ENCODE measurements around the gene GPR31.

Gene GPR31

GRCh38 chr6:167137081-167137480 is 20.7 kb downstream of the GPR31 start:
- DNase-seq, result no peak

DNA sequence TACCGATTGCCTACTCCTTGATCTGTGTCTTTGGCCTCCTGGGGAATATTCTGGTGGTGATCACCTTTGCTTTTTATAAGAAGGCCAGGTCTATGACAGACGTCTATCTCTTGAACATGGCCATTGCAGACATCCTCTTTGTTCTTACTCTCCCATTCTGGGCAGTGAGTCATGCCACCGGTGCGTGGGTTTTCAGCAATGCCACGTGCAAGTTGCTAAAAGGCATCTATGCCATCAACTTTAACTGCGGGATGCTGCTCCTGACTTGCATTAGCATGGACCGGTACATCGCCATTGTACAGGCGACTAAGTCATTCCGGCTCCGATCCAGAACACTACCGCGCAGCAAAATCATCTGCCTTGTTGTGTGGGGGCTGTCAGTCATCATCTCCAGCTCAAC is 21.4 kb downstream of the GPR31 start:
- DNase-seq, result no peak

DNA sequence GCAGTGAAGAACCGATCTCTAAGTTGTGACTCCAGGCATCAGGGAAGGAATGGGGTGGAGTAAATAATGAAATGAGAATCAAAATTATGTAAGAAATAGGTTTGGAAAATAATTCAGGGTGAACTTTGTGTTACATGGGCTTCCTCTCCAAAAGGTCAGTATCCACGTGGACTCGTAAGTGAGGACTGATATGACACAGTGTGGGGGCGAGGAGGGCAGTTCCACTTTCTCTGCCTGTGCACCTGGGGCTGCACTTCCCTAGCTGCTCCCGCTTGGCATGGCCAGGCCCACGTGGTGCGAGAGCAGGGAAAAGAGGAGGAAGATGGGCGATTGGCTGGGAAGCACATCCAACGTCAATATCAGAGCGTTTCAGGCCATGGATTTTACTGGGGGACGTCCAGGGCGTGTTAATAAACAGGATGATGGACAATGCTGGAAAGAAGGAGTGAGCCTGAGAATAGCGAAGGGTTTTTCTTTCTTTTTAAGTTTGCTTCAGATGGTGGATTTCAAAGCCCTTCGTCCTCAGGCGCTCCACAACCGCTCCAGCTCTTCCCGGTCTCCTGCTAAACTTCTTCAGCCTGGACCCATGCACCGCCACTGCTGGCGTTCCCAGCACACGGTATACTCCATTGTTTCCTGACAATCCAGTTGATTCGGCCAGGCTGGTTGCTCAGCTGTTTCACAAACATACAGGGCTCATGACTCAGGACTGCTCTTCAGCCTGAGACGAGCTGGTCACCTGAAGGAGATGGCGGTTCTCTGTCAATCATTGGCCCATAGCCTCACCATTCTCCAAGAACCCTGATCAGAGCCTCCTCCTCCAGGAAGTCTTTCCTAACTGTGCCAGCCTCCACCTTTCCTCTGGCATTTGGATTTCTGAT is 23.1 kb downstream of the GPR31 start:
- no peak for DNase-seq

- DNase-seq, result no peak
Measured at GRCh38 chr6:167130712-167131684, 26.8 kb downstream of the GPR31 start.

DNA sequence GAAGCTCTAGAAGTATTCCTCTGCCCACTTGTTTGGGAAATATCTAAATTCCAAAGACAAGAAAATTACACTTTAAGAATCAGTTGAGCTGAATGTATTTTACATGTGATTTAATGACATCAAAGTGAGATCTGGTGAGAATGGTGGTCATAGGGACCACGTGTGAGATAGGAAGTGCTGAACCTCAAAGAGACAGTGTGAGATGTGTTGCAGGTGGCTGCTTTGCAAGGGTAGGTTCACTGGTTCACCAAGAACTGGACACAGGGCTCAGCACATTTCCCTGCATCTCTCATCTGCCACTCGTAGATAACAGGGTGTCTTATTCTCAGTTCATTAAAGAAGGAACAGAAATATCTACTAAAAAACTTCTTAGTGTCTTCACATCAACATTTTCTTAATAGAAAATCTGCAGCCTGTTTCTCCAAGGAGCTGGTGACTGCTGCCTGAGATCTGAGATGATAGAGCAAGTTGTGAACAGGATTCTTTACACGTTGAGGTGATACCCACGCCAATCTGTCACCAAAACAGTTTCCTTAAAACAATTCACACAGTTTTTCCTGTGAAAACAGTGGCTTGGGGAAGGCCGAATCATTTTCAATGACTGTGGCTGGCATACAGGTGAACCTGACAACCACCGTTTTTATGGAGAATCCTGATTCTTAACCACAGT is 27.6 kb downstream of the GPR31 start:
- DNase-seq, result no peak

DNA sequence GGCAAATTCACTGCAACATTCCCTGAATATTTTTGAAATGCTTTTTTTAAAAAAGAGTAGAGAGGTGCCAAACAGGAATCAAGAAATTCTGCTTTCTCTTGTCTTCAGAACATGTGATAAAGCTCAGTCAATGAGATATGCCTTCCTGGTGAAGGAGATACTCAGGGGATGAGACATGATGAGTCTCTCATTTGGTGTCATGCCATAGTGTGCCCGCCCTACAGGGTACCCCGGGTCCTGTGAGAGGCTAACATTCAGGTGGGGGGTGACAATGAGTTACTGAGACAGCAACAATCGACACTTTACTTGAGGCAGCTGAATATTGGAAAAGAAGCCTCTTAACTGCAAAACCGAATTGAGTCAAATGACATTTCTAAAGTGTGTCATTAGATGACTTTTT is 28.2 kb downstream of the GPR31 start:
- DNase-seq, result no peak

- no peak for DNase-seq
Measured at GRCh38 chr6:167129159-167129558, 28.6 kb downstream of the GPR31 start.

GRCh38 chr6:167127785-167128531 is 29.8 kb downstream of the GPR31 start:
- peak; percentile 15 to 39 for DNase-seq

- no peak for DNase-seq
Measured at GRCh38 chr6:167125855-167126349, 31.9 kb downstream of the GPR31 start.

GRCh38 chr6:167125410-167125809 is 32.4 kb downstream of the GPR31 start:
- DNase-seq, result no peak

DNA sequence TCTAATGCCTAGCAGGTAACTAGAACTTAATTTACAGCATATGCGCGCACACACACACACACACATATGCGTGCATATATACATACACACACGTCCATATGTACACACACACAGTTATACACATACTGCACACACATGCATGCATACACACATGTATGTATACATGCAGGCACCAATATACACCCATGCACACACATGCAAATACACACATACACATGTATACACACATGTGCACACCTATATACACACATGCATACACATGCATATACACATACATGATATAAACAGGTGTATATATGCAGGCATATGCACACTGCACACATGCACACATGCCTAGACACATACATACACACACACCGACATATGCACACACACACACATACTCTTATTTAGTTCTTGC is 33.0 kb downstream of the GPR31 start:
- no peak for DNase-seq

- no peak for DNase-seq
Measured at GRCh38 chr6:167122827-167123657, 34.7 kb downstream of the GPR31 start, which contains the start of gene CCR6. CCR6 (plus strand) TSS chr6:167123096; CDS start chr6:167136135, 13,039 bp downstream.

- no peak for DNase-seq
Measured at GRCh38 chr6:167122041-167122826, 35.5 kb downstream of the GPR31 start.

GRCh38 chr6:167121335-167121841 is 36.4 kb downstream of the GPR31 start:
- no peak for DNase-seq

GRCh38 chr6:167120583-167120903 is 37.2 kb downstream of the GPR31 start:
- DNase-seq, result no peak

DNA sequence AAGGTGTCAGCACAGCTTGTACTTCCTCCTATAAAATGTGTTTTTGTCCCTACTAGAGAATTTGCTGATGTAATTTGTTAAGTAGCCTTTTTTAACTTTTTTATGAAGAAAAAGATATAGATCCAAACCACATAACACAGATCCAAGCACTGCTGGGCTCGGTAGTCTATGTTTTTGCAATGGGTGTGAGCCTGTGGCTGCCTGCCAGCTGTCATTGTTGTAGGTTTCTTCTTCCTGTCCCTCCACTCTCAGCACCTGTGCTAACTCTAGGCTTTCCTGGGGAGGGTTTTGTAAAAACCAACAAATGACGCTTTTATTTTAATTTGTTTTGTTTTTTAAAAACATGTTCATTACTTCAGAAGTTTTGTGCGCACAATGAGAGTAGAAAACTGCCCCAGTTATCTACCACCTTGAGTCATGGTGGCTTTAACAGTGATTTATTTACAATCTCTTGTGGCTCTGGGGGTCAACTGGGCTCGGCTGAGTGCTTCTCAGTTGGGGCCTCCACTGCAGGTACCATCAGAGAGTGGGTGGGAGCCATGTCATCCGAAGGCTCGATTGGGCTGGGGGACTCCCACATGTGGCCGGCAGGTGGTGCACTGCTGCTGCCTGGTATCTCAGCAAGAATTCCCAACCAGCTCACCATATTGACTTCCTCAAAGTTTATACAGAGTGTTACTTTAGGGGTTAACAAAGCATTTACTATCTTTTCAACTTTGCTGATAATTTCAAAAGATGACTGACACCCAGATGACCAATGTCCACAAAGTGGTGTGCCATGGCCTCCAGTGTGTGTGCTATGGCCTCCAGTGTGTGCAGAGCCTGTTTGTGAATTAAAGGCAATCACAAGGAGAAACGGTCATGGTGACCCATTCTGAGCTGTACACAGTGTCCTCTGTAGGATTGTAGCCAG is 37.9 kb downstream of the GPR31 start:
- DNase-seq, result no peak

GRCh38 chr6:167118839-167119238 is 38.9 kb downstream of the GPR31 start:
- no peak for DNase-seq

DNA sequence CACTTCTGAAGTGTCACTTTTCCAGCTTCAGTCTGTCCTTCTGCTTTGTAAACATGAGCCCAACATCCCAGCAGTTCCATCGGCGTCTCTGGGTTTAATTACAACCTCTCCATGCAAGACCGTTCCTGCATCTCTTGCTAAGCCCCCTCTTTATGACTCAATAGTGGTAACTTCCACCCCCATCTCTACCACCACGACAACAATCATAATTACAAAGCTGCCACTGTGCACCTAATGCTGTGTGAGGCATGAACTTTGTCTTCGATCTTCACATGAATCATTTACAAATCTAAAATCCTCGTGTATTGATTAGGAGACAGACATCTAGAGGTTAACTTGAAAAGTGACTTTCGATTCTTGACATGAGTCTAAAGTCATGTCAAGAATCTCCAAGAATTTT is 39.8 kb downstream of the GPR31 start:
- no peak for DNase-seq

GRCh38 chr6:167116838-167117228 is 40.9 kb downstream of the GPR31 start:
- no peak for DNase-seq
